ENCODE results near the gene CTDSPL. TPM values are rescaled to one million over a fixed set of nuclear protein-coding genes. Genes with fewer than 3 reads are reported as not detected.

The CTDSPL gene
- total RNA-seq, 1 experiment from 2014 or later = 14.0 TPM

DNA sequence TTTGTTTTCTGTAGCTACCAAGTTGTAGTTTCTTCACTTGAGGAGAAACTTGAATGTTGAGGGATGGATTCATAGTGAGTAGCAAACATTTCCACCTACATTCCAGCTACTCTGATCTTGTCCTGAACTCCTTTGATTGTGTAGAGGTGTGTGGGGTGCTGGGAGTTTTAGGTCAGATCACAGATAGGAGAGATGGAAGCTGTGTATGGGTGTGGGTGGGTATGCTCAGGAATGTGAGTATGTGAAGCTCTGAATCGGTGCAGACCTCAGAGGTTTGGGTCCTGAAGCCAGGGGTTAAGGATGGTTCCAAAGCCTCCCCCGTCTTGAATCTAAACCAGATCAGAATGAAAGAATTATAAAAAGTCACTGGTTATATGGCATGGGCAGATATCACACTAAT is 76.3 kb downstream of the CTDSPL start:
- POLR2A ChIA-PET (ENCODE audit: low non-redundant PET) = no interaction called here
- CTCF ChIA-PET = no interaction called here
- no peak for DNase-seq (ENCODE audit: low spot score)
- BruUV-seq (replicated peaks) = no TSS peak
- Histone ChIP-seq H3K4me1 (ENCODE audit: insufficient read depth, low read length, poor library complexity, severe bottlenecking) (peaks cover 12% of the 10 kb centered on the region), H3K9me3 (ENCODE audit: low read depth, low read length, poor library complexity, severe bottlenecking) (no peaks in the 10 kb centered on the region), H3K4me3 (ENCODE audit: low read depth, low read length, poor library complexity, severe bottlenecking) (no peak overlapping the region), H3K36me3 (ENCODE audit: insufficient read depth, low read length, poor library complexity, severe bottlenecking) (no peaks in the 10 kb centered on the region), H3K27me3 (replicated peaks; ENCODE audit: insufficient read depth, low read depth, low read length, poor library complexity) (no peaks in the 10 kb centered on the region), H3K27ac (ENCODE audit: low read depth, low read length, poor library complexity, severe bottlenecking) (no peak overlapping the region)
- intact Hi-C loops (cut with micrococcal nuclease; ENCODE audit: unreplicated experiment) = no loop called here
- TF ChIP-seq, protein P1, sequence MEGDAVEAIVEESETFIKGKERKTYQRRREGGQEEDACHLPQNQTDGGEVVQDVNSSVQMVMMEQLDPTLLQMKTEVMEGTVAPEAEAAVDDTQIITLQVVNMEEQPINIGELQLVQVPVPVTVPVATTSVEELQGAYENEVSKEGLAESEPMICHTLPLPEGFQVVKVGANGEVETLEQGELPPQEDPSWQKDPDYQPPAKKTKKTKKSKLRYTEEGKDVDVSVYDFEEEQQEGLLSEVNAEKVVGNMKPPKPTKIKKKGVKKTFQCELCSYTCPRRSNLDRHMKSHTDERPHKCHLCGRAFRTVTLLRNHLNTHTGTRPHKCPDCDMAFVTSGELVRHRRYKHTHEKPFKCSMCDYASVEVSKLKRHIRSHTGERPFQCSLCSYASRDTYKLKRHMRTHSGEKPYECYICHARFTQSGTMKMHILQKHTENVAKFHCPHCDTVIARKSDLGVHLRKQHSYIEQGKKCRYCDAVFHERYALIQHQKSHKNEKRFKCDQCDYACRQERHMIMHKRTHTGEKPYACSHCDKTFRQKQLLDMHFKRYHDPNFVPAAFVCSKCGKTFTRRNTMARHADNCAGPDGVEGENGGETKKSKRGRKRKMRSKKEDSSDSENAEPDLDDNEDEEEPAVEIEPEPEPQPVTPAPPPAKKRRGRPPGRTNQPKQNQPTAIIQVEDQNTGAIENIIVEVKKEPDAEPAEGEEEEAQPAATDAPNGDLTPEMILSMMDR (conservative IDR thresholded peaks at IDR 0.05; ENCODE audit: low read depth, low read length) = no peak
- TF ChIP-seq EZH2 (IDR thresholded peaks at IDR 0.05; ENCODE audit: borderline replicate concordance, low read depth, low read length, poor library complexity, severe bottlenecking) = no peak

DNA sequence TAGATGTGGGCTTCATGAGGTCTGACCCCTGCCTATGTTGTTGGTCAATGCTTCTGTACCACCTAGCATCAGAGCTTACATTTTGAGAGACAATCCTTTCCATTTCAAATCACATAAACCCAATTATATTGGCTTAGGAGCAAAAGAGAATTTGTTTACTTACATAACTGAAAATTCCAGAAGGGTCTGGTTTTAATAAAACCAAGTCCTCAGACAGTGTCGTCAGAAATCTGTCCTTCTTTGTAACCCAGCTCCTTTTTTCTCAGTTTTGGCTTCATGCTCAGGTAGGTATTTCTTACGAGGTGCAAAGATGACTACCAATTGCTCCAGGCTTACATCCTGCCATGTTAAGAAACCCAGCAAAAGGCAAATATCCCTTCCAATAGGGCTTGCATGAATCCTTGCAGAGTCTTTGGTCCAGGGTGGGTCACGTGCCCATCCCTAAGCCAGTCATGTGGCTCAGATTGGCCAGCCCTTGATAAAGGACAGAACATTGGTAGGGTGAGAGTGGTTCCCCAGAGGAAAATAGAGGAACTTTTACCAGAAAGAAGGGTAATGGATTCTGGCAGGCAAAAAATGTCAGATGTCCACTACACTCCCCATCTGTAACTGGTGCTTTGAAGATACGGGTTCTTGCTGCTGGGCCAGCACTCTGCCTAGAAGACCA is 78.7 kb downstream of the CTDSPL start:
- no peak for DNase-seq (ENCODE audit: low spot score)
- no peaks in the 10 kb centered on the region for H3K36me3 ChIP-seq (ENCODE audit: insufficient read depth, low read length, poor library complexity, severe bottlenecking)
- ChIA-PET CTCF (no interaction called here), POLR2A (ENCODE audit: low non-redundant PET) (no interaction called here)
- TF ChIP-seq EZH2 (IDR thresholded peaks at IDR 0.05; ENCODE audit: borderline replicate concordance, low read depth, low read length, poor library complexity, severe bottlenecking) = no peak
- TF ChIP-seq, protein P1 (conservative IDR thresholded peaks at IDR 0.05; ENCODE audit: low read depth, low read length) = no peak
- intact Hi-C loops (cut with micrococcal nuclease; ENCODE audit: unreplicated experiment) = no loop called here
- H3K4me3 ChIP-seq (ENCODE audit: low read depth, low read length, poor library complexity, severe bottlenecking) = no peak overlapping the region
- H3K27ac ChIP-seq (ENCODE audit: low read depth, low read length, poor library complexity, severe bottlenecking) = no peak overlapping the region
- no peaks in the 10 kb centered on the region for H3K27me3 ChIP-seq (replicated peaks; ENCODE audit: insufficient read depth, low read depth, low read length, poor library complexity)
- H3K9me3 ChIP-seq (ENCODE audit: low read depth, low read length, poor library complexity, severe bottlenecking) = no peaks in the 10 kb centered on the region
- peaks cover 34% of the 10 kb centered on the region for H3K4me1 ChIP-seq (ENCODE audit: insufficient read depth, low read length, poor library complexity, severe bottlenecking)
- no TSS peak for BruUV-seq (replicated peaks)

DNA sequence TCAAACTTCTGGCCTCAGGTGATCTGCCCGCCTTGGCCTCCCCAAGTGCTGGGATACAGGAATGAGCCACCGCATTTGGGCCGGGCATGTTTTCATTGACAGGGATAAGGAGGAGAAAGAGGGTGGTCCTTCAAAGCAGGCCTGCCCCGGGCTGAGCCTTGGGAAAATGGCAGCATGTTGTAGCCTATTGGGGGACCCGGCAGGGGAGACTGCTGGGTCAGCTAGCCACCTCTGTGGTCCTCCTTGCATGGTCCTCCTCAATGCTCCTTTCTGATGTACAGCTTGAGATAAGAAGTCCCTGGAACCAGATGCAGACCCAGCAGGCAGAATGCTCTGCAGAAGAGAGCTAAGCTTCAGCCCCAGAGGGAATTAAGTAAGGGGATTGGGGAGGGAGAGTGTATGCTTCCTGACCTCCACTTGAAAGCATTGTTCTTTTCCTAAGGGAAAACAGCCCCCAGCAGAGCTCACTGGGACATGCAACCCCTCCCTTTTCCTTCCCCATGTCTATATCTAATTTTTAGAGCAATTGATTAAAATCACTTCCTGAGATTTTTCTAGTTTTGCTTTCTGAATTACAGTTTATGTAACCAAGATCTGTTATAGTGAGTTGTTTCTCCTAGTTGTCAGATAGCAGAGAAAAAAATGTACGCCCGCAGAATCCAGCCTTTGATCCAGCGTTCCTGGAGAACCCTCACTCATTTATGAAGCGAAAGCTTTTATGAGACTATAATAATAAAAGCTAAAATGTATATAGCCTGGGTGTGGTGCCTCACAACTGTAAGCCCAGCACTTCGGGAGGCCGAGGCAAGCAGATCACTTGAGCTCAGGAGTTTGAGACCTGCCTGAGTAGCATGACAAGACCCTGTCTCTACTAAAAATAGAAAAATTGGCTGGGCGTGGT is 80.2 kb downstream of the CTDSPL start:
- ChIA-PET CTCF (no interaction called here), POLR2A (ENCODE audit: low non-redundant PET) (no interaction called here)
- peaks cover 48% of the 10 kb centered on the region for H3K4me1 ChIP-seq (ENCODE audit: insufficient read depth, low read length, poor library complexity, severe bottlenecking)
- H3K4me3 ChIP-seq (ENCODE audit: low read depth, low read length, poor library complexity, severe bottlenecking) = no peak overlapping the region
- H3K27ac ChIP-seq (ENCODE audit: low read depth, low read length, poor library complexity, severe bottlenecking) = peak overlapping the region; percentile 12
- no peaks in the 10 kb centered on the region for H3K9me3 ChIP-seq (ENCODE audit: low read depth, low read length, poor library complexity, severe bottlenecking)
- H3K27me3 ChIP-seq (replicated peaks; ENCODE audit: insufficient read depth, low read depth, low read length, poor library complexity) = no peaks in the 10 kb centered on the region
- intact Hi-C loops (cut with micrococcal nuclease; ENCODE audit: unreplicated experiment) = no loop called here
- DNase-seq (ENCODE audit: low spot score) = peak; percentile 25
- TF ChIP-seq, protein P1 (conservative IDR thresholded peaks at IDR 0.05; ENCODE audit: low read depth, low read length) = no peak
- no peak for TF ChIP-seq EZH2 (IDR thresholded peaks at IDR 0.05; ENCODE audit: borderline replicate concordance, low read depth, low read length, poor library complexity, severe bottlenecking)
- H3K36me3 ChIP-seq (ENCODE audit: insufficient read depth, low read length, poor library complexity, severe bottlenecking) = no peaks in the 10 kb centered on the region
- BruUV-seq (replicated peaks) = no TSS peak

All from A673 (cell line).